ENCODE results near the gene PNPO. TPM values are rescaled to one million over a fixed set of nuclear protein-coding genes. Genes with fewer than 3 reads are reported as not detected.

Gene PNPO
- total and polyA plus RNA-seq, 2 of the 13 experiments (the other 11 are each of a cell fraction or from before 2014, with no cell fraction given): 47.9 to 63.3 TPM

- no peak for TF ChIP-seq SMARCE1 (IDR thresholded peaks at IDR 0.05; ENCODE audit: borderline replicate concordance)
- TF ChIP-seq ZNF570 (CRISPR knock-in tag; IDR thresholded peaks at IDR 0.05; ENCODE audit: borderline replicate concordance): no peak
- no peak for TF ChIP-seq HOXA7 (CRISPR knock-in tag; IDR thresholded peaks at IDR 0.05)
- 0 out of 2 replicates have a peak, but pooled peaks have one; percentile 44 for TF ChIP-seq ZNF431 (CRISPR knock-in tag; IDR thresholded peaks at IDR 0.05; ENCODE audit: borderline replicate concordance, low read depth)
- TF ChIP-seq ZKSCAN5 (CRISPR knock-in tag; IDR thresholded peaks at IDR 0.05): no peak
- TF ChIP-seq GATAD1 (CRISPR knock-in tag; IDR thresholded peaks at IDR 0.05): no peak; the same call in 1 of the 2 replicates
- no peak for TF ChIP-seq HMG20A (CRISPR knock-in tag; IDR thresholded peaks at IDR 0.05; ENCODE audit: borderline replicate concordance)
- TF ChIP-seq TEAD3 (CRISPR knock-in tag; optimal IDR thresholded peaks at IDR 0.05; ENCODE audit: borderline replicate concordance): peak; percentile 87
- TF ChIP-seq SSRP1 (CRISPR knock-in tag; IDR thresholded peaks at IDR 0.05): peak; percentile 45; the same call in 1 of the 2 replicates
- peak; percentile 88; the same call in 1 of the 2 replicates for TF ChIP-seq NFATC3 (CRISPR knock-in tag; IDR thresholded peaks at IDR 0.05)
- TF ChIP-seq PAWR (CRISPR knock-in tag; IDR thresholded peaks at IDR 0.05; ENCODE audit: borderline replicate concordance): no peak
- no peak for TF ChIP-seq NPAS2 (CRISPR knock-in tag; IDR thresholded peaks at IDR 0.05; ENCODE audit: borderline replicate concordance)
- no peak for TF ChIP-seq BRCA1 (CRISPR knock-in tag; IDR thresholded peaks at IDR 0.05)
- TF ChIP-seq ZXDC (CRISPR knock-in tag; IDR thresholded peaks at IDR 0.05): no peak
- TF ChIP-seq GPBP1L1 (CRISPR knock-in tag; IDR thresholded peaks at IDR 0.05): no peak
- TF ChIP-seq RBAK (CRISPR knock-in tag; IDR thresholded peaks at IDR 0.05): no peak
- TF ChIP-seq CC2D1A (CRISPR knock-in tag; IDR thresholded peaks at IDR 0.05): no peak
- TF ChIP-seq SRY (CRISPR knock-in tag; IDR thresholded peaks at IDR 0.05): peak; percentile 92
- TF ChIP-seq RXRB (CRISPR knock-in tag; IDR thresholded peaks at IDR 0.05; ENCODE audit: borderline replicate concordance): peak; percentile 81
- TF ChIP-seq ZHX2 (IDR thresholded peaks at IDR 0.05; ENCODE audit: low read depth): no peak
- TF ChIP-seq ZHX2 (CRISPR knock-in tag; IDR thresholded peaks at IDR 0.05; ENCODE audit: borderline replicate concordance): no peak
- TF ChIP-seq ZNF713 (CRISPR knock-in tag; IDR thresholded peaks at IDR 0.05): no peak
- TF ChIP-seq KDM3A (CRISPR knock-in tag; IDR thresholded peaks at IDR 0.05; ENCODE audit: low read depth): 0 out of 2 replicates have a peak, but pooled peaks have one; percentile 33
These were observed 46.0 kb upstream of the PNPO start (continued) for GRCh38 chr17:47895347-47895855.
